Measurements from ENCODE around the gene LPAR6. TPM values are rescaled to one million over a fixed set of nuclear protein-coding genes. Genes with fewer than 3 reads are reported as not detected.

The LPAR6 gene
- total RNA-seq, 1 experiment from 2014 or later, result 3.9 TPM

DNA sequence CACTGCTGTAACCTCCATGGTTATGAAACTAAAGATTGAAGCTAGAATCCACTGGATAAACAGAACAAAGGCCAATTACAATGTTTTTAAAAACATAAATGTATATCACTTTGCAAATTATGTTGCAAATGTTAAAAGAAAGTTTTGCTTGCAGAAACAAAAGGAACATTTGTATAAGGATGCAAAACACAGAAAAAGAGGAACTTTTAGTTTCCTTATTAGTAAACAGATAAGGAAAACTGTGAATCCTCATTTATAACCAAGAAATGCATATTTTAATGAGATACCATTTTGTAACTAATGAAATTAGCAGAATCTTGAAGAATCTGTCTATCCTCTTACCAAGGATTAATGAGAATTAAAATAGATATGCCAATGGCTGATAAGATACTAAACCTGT lies 32.3 kb downstream of the LPAR6 start (continued):
- TF ChIP-seq CBFB (CRISPR knock-in tag; IDR thresholded peaks at IDR 0.05; ENCODE audit: low read depth), result no peak
- no peak for TF ChIP-seq PRRX2 (CRISPR knock-in tag; IDR thresholded peaks at IDR 0.05)
- no peak for TF ChIP-seq TEAD1 (CRISPR knock-in tag; IDR thresholded peaks at IDR 0.05)
- TF ChIP-seq, protein P1, sequence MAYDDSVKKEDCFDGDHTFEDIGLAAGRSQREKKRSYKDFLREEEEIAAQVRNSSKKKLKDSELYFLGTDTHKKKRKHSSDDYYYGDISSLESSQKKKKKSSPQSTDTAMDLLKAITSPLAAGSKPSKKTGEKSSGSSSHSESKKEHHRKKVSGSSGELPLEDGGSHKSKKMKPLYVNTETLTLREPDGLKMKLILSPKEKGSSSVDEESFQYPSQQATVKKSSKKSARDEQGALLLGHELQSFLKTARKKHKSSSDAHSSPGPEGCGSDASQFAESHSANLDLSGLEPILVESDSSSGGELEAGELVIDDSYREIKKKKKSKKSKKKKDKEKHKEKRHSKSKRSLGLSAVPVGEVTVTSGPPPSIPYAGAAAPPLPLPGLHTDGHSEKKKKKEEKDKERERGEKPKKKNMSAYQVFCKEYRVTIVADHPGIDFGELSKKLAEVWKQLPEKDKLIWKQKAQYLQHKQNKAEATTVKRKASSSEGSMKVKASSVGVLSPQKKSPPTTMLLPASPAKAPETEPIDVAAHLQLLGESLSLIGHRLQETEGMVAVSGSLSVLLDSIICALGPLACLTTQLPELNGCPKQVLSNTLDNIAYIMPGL (CRISPR knock-in tag; IDR thresholded peaks at IDR 0.05), result no peak
- TF ChIP-seq, protein P2, sequence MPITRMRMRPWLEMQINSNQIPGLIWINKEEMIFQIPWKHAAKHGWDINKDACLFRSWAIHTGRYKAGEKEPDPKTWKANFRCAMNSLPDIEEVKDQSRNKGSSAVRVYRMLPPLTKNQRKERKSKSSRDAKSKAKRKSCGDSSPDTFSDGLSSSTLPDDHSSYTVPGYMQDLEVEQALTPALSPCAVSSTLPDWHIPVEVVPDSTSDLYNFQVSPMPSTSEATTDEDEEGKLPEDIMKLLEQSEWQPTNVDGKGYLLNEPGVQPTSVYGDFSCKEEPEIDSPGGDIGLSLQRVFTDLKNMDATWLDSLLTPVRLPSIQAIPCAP (CRISPR knock-in tag; IDR thresholded peaks at IDR 0.05), result no peak
- TF ChIP-seq, protein P3, sequence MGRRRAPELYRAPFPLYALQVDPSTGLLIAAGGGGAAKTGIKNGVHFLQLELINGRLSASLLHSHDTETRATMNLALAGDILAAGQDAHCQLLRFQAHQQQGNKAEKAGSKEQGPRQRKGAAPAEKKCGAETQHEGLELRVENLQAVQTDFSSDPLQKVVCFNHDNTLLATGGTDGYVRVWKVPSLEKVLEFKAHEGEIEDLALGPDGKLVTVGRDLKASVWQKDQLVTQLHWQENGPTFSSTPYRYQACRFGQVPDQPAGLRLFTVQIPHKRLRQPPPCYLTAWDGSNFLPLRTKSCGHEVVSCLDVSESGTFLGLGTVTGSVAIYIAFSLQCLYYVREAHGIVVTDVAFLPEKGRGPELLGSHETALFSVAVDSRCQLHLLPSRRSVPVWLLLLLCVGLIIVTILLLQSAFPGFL (CRISPR knock-in tag; IDR thresholded peaks at IDR 0.05; ENCODE audit: borderline replicate concordance), result no peak

DNA sequence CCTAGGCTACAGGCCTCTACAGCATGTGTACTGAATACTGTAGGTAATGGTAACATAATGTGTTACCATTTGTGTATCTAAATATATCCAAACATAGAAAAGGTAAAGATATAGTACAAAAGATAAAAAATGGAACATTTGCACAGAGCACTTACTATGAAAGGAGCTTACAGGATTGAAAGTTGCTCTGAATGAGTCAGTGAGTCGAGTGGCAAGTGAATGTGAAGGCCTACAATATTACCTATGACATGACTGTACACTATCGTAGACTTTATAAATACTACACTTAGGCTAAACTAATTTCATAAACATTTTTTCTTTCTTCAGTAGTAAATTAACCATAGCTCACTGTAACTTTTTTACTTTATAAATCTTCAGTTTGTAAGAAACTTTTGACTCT lies 35.1 kb downstream of the LPAR6 start:
- H3K4me3 Mint-ChIP-seq, result no peak overlapping the region
- H3K4me1 Mint-ChIP-seq, result no peaks in the 10 kb centered on the region
- H3K9me3 Mint-ChIP-seq, result peaks cover 7% of the 10 kb centered on the region
- ChIA-PET CTCF (no interaction called here), POLR2A (no interaction called here)
- no peak overlapping the region for H3K27ac Mint-ChIP-seq
- peaks cover 10% of the 10 kb centered on the region for H3K36me3 Mint-ChIP-seq
- no peak for ATAC-seq
- TF ChIP-seq, protein P4, sequence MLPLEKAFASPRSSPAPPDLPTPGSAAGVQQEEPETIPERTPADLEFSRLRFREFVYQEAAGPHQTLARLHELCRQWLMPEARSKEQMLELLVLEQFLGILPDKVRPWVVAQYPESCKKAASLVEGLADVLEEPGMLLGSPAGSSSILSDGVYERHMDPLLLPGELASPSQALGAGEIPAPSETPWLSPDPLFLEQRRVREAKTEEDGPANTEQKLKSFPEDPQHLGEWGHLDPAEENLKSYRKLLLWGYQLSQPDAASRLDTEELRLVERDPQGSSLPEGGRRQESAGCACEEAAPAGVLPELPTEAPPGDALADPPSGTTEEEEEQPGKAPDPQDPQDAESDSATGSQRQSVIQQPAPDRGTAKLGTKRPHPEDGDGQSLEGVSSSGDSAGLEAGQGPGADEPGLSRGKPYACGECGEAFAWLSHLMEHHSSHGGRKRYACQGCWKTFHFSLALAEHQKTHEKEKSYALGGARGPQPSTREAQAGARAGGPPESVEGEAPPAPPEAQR (CRISPR knock-in tag; IDR thresholded peaks at IDR 0.05), result no peak
- TF ChIP-seq ETV6 (CRISPR knock-in tag; IDR thresholded peaks at IDR 0.05), result no peak
- TF ChIP-seq, protein P5, sequence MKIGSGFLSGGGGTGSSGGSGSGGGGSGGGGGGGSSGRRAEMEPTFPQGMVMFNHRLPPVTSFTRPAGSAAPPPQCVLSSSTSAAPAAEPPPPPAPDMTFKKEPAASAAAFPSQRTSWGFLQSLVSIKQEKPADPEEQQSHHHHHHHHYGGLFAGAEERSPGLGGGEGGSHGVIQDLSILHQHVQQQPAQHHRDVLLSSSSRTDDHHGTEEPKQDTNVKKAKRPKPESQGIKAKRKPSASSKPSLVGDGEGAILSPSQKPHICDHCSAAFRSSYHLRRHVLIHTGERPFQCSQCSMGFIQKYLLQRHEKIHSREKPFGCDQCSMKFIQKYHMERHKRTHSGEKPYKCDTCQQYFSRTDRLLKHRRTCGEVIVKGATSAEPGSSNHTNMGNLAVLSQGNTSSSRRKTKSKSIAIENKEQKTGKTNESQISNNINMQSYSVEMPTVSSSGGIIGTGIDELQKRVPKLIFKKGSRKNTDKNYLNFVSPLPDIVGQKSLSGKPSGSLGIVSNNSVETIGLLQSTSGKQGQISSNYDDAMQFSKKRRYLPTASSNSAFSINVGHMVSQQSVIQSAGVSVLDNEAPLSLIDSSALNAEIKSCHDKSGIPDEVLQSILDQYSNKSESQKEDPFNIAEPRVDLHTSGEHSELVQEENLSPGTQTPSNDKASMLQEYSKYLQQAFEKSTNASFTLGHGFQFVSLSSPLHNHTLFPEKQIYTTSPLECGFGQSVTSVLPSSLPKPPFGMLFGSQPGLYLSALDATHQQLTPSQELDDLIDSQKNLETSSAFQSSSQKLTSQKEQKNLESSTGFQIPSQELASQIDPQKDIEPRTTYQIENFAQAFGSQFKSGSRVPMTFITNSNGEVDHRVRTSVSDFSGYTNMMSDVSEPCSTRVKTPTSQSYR (CRISPR knock-in tag; IDR thresholded peaks at IDR 0.05), result no peak
- no peak for TF ChIP-seq ZNF138 (CRISPR knock-in tag; conservative IDR thresholded peaks at IDR 0.05)
- TF ChIP-seq, protein P6, sequence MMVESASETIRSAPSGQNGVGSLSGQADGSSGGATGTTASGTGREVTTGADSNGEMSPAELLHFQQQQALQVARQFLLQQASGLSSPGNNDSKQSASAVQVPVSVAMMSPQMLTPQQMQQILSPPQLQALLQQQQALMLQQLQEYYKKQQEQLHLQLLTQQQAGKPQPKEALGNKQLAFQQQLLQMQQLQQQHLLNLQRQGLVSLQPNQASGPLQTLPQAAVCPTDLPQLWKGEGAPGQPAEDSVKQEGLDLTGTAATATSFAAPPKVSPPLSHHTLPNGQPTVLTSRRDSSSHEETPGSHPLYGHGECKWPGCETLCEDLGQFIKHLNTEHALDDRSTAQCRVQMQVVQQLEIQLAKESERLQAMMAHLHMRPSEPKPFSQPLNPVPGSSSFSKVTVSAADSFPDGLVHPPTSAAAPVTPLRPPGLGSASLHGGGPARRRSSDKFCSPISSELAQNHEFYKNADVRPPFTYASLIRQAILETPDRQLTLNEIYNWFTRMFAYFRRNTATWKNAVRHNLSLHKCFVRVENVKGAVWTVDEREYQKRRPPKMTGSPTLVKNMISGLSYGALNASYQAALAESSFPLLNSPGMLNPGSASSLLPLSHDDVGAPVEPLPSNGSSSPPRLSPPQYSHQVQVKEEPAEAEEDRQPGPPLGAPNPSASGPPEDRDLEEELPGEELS (CRISPR knock-in tag; IDR thresholded peaks at IDR 0.05), result no peak
- TF ChIP-seq NFYB (CRISPR knock-in tag; conservative IDR thresholded peaks at IDR 0.05; ENCODE audit: low read depth), result no peak
- TF ChIP-seq, protein P7, sequence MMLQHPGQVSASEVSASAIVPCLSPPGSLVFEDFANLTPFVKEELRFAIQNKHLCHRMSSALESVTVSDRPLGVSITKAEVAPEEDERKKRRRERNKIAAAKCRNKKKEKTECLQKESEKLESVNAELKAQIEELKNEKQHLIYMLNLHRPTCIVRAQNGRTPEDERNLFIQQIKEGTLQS (CRISPR knock-in tag; conservative IDR thresholded peaks at IDR 0.05), result no peak
- no peaks in the 10 kb centered on the region for H3K27me3 Mint-ChIP-seq (ENCODE audit: low read depth)
- no peak for DNase-seq (ENCODE audit: low spot score)

DNA sequence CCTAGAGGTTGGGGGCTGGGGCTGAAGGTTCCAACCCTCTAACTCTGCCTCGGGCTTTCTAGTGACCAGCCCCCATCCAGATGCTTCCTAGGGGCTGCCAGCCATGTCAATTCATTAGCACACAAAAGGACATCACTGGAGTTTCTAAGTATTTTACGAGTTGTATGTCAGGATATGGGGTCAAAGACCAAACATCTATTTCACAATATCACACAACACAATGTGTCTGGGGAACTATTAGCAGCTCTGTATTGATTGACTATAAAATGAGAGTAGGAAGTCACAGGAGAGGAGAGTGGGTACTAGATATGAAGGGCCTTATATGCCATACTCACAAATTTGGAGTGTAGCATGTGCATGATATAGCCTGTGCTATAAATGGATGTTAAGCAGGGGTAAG lies 42.1 kb downstream of the LPAR6 start:
- DNase-seq (ENCODE audit: low spot score) (no peak), ATAC-seq (no peak)
- Mint-ChIP-seq H3K27ac (no peak overlapping the region), H3K27me3 (ENCODE audit: low read depth) (no peaks in the 10 kb centered on the region), H3K4me3 (no peak overlapping the region), H3K4me1 (no peaks in the 10 kb centered on the region), H3K9me3 (peaks cover 5% of the 10 kb centered on the region), H3K36me3 (peaks cover 6% of the 10 kb centered on the region)
- ChIA-PET POLR2A (no interaction called here), CTCF (no interaction called here)
- TF ChIP-seq, protein P8, sequence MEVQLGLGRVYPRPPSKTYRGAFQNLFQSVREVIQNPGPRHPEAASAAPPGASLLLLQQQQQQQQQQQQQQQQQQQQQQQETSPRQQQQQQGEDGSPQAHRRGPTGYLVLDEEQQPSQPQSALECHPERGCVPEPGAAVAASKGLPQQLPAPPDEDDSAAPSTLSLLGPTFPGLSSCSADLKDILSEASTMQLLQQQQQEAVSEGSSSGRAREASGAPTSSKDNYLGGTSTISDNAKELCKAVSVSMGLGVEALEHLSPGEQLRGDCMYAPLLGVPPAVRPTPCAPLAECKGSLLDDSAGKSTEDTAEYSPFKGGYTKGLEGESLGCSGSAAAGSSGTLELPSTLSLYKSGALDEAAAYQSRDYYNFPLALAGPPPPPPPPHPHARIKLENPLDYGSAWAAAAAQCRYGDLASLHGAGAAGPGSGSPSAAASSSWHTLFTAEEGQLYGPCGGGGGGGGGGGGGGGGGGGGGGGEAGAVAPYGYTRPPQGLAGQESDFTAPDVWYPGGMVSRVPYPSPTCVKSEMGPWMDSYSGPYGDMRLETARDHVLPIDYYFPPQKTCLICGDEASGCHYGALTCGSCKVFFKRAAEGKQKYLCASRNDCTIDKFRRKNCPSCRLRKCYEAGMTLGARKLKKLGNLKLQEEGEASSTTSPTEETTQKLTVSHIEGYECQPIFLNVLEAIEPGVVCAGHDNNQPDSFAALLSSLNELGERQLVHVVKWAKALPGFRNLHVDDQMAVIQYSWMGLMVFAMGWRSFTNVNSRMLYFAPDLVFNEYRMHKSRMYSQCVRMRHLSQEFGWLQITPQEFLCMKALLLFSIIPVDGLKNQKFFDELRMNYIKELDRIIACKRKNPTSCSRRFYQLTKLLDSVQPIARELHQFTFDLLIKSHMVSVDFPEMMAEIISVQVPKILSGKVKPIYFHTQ (CRISPR knock-in tag; IDR thresholded peaks at IDR 0.05), result no peak
- TF ChIP-seq CBFB (CRISPR knock-in tag; IDR thresholded peaks at IDR 0.05; ENCODE audit: low read depth), result no peak

All from WTC11 (cell line).